Hindlimb muscle (tissue), 1 donor: ENCODE data around the gene FSD1L. TPM values are rescaled to one million over a fixed set of nuclear protein-coding genes. Genes with fewer than 3 reads are reported as not detected.

Source experiments
- DNase-seq: peaks from one replicate; pipeline ENCODE4 v3.0.0-alpha.2; 2013
- polyA plus RNA-seq: library from polyadenylated mRNA; unstranded; fragments of 120-200 nt; gene quantifications from one replicate; pipeline ENCODE4 v1.2.1, GENCODE V29; 2013; ENCODE audit not compliant: insufficient read length

The FSD1L gene
- 18.1 TPM for polyA plus RNA-seq

DNA sequence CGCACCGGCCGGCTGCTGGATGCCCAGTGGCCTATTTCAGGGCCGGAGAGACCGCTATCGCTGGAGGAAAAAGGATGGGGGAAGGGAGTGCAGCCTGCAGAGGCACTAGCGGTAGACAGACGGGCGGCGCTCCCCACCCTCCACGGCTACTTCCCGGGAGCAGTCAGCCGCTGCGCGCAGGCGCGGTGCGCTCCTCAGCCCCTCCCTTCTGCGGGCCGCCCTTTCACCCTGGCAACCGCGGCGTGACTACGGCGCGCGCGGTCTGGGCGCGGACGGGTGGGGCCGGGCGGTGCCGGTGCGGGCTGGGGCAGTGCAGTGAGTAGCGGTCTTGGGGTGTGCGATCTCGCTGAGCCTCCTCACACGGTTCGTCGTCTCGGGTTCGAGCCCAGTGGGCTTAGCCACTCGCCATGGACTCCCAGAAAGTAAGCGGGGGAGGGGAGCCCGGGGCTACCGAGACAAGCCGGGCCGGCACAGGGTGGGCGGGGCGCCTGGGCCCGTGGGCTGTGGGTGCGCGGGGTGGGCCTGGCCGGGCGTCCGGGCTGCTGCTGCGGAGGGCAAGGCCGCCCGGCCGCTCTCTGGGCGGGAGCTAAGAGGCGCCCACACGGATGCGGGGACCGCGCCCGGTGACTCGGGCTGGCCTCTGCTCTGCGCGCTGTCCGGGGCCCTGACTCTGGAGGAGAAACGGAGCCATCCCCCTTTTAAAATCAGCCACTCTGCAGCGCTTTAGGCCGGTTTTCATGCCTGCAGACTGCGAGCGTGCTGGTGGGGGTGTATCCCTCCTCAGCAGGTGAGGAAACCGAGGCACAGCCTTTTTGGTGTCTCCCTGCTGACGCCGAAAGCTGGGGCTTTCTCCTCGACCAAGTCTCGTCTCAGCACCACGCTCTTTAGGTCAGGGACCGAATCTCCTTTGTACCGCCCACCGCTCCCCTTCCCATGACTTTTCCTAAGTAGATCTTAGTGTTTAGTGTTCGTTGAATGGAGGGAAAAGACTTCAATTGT is at the start of gene FSD1L:
Gene FSD1L (plus strand): TSS at position 221 of the 999 bp plus-strand sequence. CDS start 187 bp downstream, at position 408.
- peak; percentile 92 for DNase-seq

- no peak for DNase-seq
Observed at GRCh38 chr9:105399117-105399516, 48.7 kb upstream of the FSD1L start.

GRCh38 chr9:105401651-105402050 is 46.2 kb upstream of the FSD1L start:
- no peak for DNase-seq

GRCh38 chr9:105403552-105404248 is 44.1 kb upstream of the FSD1L start:
- no peak for DNase-seq

DNA sequence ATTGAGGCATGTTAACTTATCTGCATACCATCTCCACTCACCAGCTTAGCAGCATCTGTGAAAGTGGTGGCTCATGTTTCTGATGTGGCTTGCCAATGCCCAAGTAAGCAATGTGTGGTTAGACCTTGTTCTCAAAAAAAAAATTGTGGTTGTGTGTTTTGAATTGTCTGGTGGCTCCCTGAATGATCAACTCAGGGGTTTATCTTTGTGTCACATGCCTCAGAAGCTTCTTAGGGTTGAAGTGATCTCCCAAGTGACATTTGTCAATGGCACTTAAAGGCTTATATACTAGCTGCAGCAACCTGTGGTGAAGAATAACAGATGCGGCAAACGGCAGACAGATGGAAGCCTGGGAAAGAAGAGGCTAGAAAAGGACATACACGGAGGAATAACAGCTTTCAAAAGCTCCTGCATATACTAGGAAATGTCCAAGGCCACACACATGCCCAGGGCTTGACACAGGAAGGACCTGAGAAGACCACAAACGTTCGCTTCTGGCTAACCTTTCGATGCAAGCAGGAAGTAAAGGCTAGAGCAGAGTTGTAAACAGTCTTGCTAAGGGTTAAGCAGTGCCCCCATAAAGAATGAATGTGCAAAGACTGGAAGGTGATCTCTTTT is 42.2 kb upstream of the FSD1L start:
- no peak for DNase-seq

DNA sequence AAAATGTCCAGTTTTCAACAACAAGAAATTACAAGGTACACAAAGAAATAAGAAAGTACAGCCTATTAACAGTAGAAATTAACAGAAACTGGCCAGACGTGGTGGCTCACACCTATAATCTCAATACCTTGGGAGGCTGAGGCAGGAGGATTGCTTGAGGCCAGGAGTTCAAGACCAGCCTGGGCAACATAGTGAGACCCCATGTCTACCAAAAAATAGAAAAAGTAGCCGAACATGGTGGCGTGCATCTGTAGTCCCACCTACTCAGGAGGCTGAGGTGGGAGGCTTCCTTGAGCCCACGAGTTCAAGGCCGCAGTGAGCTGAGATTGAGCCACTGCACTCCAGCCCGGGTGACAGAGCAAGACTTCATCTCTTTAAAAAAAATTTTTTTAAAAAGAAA is 41.5 kb upstream of the FSD1L start:
- DNase-seq = no peak

DNA sequence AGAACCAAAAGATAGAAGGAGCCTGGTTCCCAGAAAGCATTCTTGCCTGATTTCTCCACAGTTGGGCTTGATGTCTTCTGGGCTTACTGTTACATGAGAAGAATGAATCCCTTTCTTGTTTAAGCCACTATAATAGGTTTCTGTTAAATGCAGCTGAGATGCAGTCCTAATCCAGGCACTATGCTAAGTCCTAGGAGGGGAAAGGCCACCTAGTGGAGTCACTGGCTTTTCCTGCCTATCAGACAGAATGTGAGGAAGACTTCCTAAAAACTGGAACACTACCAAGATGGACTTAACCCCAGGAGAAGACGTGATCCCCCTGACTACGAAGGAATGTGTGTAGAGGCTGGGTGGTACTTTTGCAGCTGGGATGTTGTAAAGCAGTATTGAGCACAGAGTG is 34.3 kb upstream of the FSD1L start:
- no peak for DNase-seq

- peak; percentile 48 for DNase-seq
Observed at GRCh38 chr9:105414947-105415661, 32.7 kb upstream of the FSD1L start.

DNA sequence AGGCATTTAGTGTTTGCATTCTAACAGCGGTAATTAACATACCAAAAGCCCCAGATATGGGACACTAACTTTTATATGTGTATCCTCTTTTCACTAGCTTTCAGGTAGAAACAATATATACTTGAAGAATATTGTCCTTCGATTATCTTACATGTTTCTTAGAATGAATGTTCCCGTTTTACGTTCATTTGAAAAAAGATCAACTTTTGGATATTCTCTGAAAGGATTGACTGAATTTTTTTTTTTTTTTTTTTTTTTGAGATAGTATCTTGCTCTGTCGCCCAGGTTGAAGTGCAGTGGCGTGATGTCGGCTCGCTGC is 32.2 kb upstream of the FSD1L start:
- DNase-seq = no peak

DNA sequence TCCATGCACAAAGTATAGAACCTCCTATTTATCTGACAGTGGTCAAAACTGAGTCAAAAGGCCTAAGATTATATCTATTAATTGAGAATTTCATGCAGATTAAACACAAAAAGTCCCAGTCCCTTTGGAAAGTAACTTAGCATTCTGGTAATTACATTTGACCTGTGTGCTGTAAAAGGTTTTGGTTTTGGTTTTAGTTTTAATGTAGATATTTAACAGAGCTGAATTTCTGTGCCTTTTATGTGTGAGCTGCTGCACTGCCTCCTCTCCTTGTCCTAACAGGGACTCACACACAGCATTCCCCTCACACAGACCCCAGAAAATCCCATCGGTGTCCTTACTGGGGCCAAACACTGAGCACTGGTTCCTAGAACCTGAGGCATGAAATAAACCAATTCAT is 31.0 kb upstream of the FSD1L start:
- no peak for DNase-seq

DNA sequence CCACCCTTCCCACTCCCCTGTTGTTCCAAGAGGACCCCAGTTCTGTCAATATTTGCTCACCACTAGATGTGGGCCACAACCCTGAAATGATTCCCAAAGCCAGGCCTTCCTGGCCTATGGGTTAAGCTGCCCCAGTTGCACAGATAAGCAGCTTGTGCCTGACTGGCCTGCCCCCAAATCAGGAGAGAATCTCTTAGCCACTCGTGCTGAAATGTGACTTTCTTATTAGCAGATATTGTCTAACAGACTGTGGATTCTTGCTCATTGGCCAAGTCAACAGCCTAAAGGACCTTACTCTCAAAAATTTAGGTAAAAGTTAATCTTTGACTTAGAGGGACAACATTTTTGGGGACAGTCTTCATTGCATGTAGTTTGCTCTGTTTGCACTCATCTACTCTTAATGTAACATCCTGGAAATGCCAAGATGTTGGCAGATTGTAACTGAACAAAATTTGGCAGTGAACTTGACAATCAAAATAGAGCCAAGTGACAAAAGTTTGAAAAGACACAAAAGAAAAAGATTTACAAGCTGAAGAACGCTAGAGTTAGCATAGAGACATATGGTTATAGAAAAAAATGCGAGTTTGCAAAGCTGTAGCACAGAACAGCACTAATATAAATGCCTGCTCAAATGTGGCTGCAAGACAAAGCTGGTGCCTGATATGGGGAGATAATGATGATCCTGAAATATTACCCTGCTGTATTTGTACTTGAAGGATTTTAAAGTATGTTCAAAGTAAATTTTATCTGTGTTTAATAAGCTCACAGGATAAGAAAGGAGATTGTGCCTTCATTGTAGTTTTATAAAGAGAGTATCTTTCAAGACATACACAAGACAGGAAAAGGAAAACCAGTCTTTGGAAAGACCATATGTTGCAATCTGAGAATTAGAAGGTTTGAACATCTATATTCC is 29.0 kb upstream of the FSD1L start:
- no peak for DNase-seq

- no peak for DNase-seq
Observed at GRCh38 chr9:105419816-105420597, 27.8 kb upstream of the FSD1L start.

GRCh38 chr9:105421154-105421553 is 26.7 kb upstream of the FSD1L start:
- DNase-seq = no peak

- no peak for DNase-seq
Observed at GRCh38 chr9:105421864-105422263, 26.0 kb upstream of the FSD1L start.

DNA sequence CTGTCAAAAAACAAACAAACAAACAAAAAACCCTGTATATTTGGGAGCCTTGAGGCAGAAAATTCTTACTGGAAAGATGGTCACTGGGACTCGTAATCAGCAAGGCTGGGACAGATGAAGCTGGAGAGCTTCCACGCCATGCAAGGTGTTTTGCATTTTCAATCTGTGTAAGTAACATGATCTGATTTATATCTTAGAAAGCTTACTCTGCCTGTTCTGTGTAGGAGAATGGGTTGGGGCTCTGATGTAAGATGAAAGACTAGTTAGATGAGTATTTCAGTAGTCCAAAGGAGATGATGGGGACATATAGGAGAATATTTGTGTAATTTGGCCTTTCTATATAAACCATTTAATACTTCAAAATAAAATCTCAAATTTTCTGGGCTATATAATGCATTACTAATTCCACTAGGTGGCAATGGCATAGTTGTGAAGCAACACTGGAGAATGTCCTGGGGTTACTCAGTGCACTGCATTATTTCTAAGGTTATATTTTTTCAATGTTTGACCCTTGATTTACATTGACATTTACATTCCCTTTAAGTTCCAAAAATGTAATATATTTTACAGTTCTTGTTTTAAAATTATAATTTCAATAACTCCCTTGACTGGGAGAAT is 21.9 kb upstream of the FSD1L start:
- DNase-seq = no peak

- no peak for DNase-seq
Observed at GRCh38 chr9:105426657-105427056, 21.2 kb upstream of the FSD1L start.

DNA sequence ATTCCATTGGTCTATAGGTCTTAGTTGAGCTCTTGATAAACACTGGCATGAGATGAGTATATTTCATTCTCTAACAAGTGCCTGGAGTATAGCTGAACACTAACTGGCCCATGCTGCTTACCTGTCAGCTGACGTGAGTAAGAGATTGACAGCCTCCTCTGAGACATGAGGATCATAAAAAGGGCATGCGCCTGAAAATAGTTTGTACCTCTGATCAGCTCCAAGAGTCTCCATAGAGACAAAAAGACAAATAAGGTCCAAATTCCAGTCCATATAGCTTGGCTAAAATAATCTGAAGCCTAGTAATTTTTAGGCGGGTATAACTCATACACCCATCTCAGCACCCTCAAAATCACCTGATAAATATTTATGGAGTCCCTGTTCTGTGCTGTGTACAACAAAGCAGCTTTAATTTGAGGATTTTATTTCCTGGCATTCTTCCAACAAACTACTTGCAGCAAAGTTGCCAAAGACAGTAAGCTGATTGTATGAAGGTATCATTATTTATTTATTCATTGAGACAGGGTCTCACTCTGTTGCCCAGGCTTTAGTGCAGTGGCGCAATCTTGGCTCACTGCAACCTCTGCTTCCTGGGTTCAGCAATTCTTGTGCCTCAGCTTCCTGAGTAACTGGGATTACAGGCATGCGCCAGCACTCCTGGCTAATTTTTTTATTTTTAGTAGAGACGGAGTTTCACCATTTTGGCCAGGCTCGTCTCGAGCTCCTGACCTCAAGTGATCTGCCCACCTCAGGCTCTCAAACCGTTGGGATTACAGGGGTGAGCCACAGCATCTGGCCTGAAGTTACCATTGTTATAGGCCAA is 16.2 kb upstream of the FSD1L start:
- DNase-seq = no peak

- DNase-seq = no peak
Observed at GRCh38 chr9:105432247-105432842, 15.5 kb upstream of the FSD1L start.

- no peak for DNase-seq
Observed at GRCh38 chr9:105435453-105435852, 12.4 kb upstream of the FSD1L start.
